ENCODE results near the gene BLTP2.

The BLTP2 gene

DNA sequence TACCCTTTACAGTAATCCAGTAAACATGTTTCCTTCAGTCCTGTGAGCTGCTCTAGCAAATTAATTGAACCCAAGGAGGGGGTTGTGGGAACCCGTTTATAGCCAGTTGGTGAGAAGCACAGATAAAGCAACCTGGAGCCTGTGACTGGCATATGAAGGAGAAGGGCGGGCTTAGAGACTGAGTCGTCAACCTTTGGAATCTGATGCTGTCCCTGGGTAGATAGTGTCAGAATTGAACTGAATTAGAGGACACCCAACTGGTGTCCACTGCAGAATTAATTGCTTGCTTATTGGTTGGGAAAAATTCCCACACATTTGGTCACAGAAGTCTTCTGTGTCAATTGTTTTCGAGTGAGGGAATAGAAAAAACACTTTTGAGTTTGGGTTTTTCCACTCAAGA lies 18.1 kb downstream of the BLTP2 start:
- H4K8ac ChIP-seq (ENCODE audit: low read length), result no peak overlapping the region
- H3K23ac ChIP-seq (ENCODE audit: low read length in 2 of 2), result no peak overlapping the region
- H3K4ac ChIP-seq (ENCODE audit: low read depth in 1 of 2, low read length in 2 of 2), result no peak overlapping the region
- no peak overlapping the region for H3K18ac ChIP-seq (ENCODE audit: low read depth in 1 of 2, low read length in 2 of 2)
- H3K9me3 ChIP-seq (ENCODE audit: control insufficient read depth, low read length), result no peaks in the 10 kb centered on the region
- H3K4me2 ChIP-seq (ENCODE audit: low read length, poor library complexity, severe bottlenecking), result no peak overlapping the region
- no peak overlapping the region for H2BK15ac ChIP-seq (ENCODE audit: low read depth, poor library complexity, severe bottlenecking)
- WGBS, result 93% methylated on average over 4 of the region's 4 CpGs
- H3K79me1 ChIP-seq (replicated peaks; ENCODE audit: low read length, poor library complexity, severe bottlenecking), result peaks cover 34% of the 10 kb centered on the region
- no peak overlapping the region for H2AK5ac ChIP-seq (ENCODE audit: low read length, severe bottlenecking)
- no peak for DNase-seq
- H2BK12ac ChIP-seq (ENCODE audit: low read length in 2 of 2), result no peak overlapping the region
- H3K36me3 ChIP-seq (ENCODE audit: control insufficient read depth in 1 of 2, insufficient read depth in 2 of 2, low read depth in 1 of 2, low read length in 2 of 2), result peaks cover 61 to 81% of the 10 kb centered on the region in 2 experiments
- H3K27ac ChIP-seq (ENCODE audit: low read length, poor library complexity, severe bottlenecking), result no peak overlapping the region
- no peak overlapping the region for H3K14ac ChIP-seq (ENCODE audit: low read length in 2 of 2)
- H2BK5ac ChIP-seq (ENCODE audit: low read depth, low read length, poor library complexity, severe bottlenecking), result no peak overlapping the region
- no peak overlapping the region for H2AFZ ChIP-seq (ENCODE audit: low read depth, low read length)
- H4K91ac ChIP-seq (ENCODE audit: low read length), result no peak overlapping the region
- H3K27me3 ChIP-seq (ENCODE audit: control insufficient read depth in 1 of 2, insufficient read depth in 1 of 2, low read length in 2 of 2), result no peaks in the 10 kb centered on the region
- no peak overlapping the region for H3K9ac ChIP-seq (ENCODE audit: low read length)
- no peaks in the 10 kb centered on the region for H3K4me1 ChIP-seq (ENCODE audit: control insufficient read depth, insufficient read depth, low read depth, low read length)
- no peak overlapping the region for H3K4me3 ChIP-seq (ENCODE audit: insufficient read depth in 1 of 2, low read depth in 1 of 2, low read length in 2 of 2)
- no peak overlapping the region for H2BK120ac ChIP-seq (ENCODE audit: low read depth, low read length)

DNA sequence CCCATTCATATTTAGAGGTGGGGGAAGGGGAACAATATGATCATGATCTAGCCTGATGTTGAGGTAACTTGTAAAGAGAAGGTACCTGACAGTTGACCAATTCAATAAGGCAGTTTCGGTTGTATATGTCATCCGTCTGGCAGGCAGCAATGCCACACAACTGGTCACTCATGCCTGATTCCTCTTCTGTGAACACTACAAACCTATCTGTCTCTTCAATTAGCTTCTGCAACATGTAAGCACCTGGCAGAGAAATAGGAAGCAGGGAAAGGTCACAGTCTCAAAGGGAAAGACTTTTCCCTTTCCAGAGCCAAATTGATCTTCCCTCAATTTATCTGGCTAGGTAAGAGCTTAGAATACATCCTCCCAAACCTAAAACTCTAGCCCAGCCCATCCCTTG lies 20.8 kb downstream of the BLTP2 start:
- 100% methylated on average over 2 of the region's 2 CpGs for WGBS
- H4K8ac ChIP-seq (ENCODE audit: low read length), result no peak overlapping the region
- no peak overlapping the region for H3K4me2 ChIP-seq (ENCODE audit: low read length, poor library complexity, severe bottlenecking)
- no peaks in the 10 kb centered on the region for H3K4me1 ChIP-seq (ENCODE audit: control insufficient read depth, insufficient read depth, low read depth, low read length)
- no peak overlapping the region for H3K4me3 ChIP-seq (ENCODE audit: insufficient read depth in 1 of 2, low read depth in 1 of 2, low read length in 2 of 2)
- no peak overlapping the region for H2BK120ac ChIP-seq (ENCODE audit: low read depth, low read length)
- no peak overlapping the region for H2AK5ac ChIP-seq (ENCODE audit: low read length, severe bottlenecking)
- DNase-seq, result no peak
- H3K27me3 ChIP-seq (ENCODE audit: control insufficient read depth in 1 of 2, insufficient read depth in 1 of 2, low read length in 2 of 2), result no peaks in the 10 kb centered on the region
- H3K23ac ChIP-seq (ENCODE audit: low read length in 2 of 2), result no peak overlapping the region
- peaks cover 57 to 87% of the 10 kb centered on the region in 2 experiments for H3K36me3 ChIP-seq (ENCODE audit: control insufficient read depth in 1 of 2, insufficient read depth in 2 of 2, low read depth in 1 of 2, low read length in 2 of 2)
- H3K14ac ChIP-seq (ENCODE audit: low read length in 2 of 2), result no peak overlapping the region
- no peak overlapping the region for H2AFZ ChIP-seq (ENCODE audit: low read depth, low read length)
- H2BK15ac ChIP-seq (ENCODE audit: low read depth, poor library complexity, severe bottlenecking), result no peak overlapping the region
- no peak overlapping the region for H3K4ac ChIP-seq (ENCODE audit: low read depth in 1 of 2, low read length in 2 of 2)
- no peak overlapping the region for H2BK5ac ChIP-seq (ENCODE audit: low read depth, low read length, poor library complexity, severe bottlenecking)
- no peak overlapping the region for H3K9ac ChIP-seq (ENCODE audit: low read length)
- no peak overlapping the region for H2BK12ac ChIP-seq (ENCODE audit: low read length in 2 of 2)
- peaks cover 32% of the 10 kb centered on the region for H3K79me1 ChIP-seq (replicated peaks; ENCODE audit: low read length, poor library complexity, severe bottlenecking)
- no peak overlapping the region for H3K27ac ChIP-seq (ENCODE audit: low read length, poor library complexity, severe bottlenecking)
- no peaks in the 10 kb centered on the region for H3K9me3 ChIP-seq (ENCODE audit: control insufficient read depth, low read length)
- H4K91ac ChIP-seq (ENCODE audit: low read length), result no peak overlapping the region
- H3K18ac ChIP-seq (ENCODE audit: low read depth in 1 of 2, low read length in 2 of 2), result no peak overlapping the region

DNA sequence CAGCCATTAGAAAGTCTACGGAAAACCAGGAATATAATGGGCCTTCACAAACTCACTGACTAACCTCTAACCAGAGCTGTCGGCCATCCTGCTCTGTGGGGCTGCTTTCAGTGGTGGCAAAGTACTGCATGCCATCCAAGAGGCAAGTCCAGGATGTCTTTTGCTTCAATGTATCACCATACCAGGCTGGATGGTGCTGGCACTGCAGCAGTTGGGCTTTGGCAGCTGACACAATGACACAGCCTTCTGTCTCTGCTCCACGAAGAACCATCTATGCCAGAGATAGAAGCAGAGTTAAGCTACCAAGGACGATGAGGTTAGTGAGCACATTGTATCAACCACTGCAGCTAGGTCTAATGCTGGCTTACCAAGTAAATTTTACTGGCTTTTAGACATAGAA lies 21.3 kb downstream of the BLTP2 start:
- Histone ChIP-seq H3K27ac (ENCODE audit: low read length, poor library complexity, severe bottlenecking) (no peak overlapping the region), H4K91ac (ENCODE audit: low read length) (no peak overlapping the region), H3K4ac (ENCODE audit: low read depth in 1 of 2, low read length in 2 of 2) (no peak overlapping the region), H3K4me3 (ENCODE audit: insufficient read depth in 1 of 2, low read depth in 1 of 2, low read length in 2 of 2) (no peak overlapping the region), H2AK5ac (ENCODE audit: low read length, severe bottlenecking) (no peak overlapping the region), H3K23ac (ENCODE audit: low read length in 2 of 2) (peak overlapping the region in 1 of 2 experiments; percentile 47), H4K8ac (ENCODE audit: low read length) (no peak overlapping the region), H2BK12ac (ENCODE audit: low read length in 2 of 2) (no peak overlapping the region), H3K18ac (ENCODE audit: low read depth in 1 of 2, low read length in 2 of 2) (no peak overlapping the region), H2BK120ac (ENCODE audit: low read depth, low read length) (no peak overlapping the region), H3K14ac (ENCODE audit: low read length in 2 of 2) (no peak overlapping the region), H3K4me1 (ENCODE audit: control insufficient read depth, insufficient read depth, low read depth, low read length) (no peaks in the 10 kb centered on the region), H3K9me3 (ENCODE audit: control insufficient read depth, low read length) (no peaks in the 10 kb centered on the region), H3K9ac (ENCODE audit: low read length) (no peak overlapping the region), H2AFZ (ENCODE audit: low read depth, low read length) (no peak overlapping the region), H3K36me3 (ENCODE audit: control insufficient read depth in 1 of 2, insufficient read depth in 2 of 2, low read depth in 1 of 2, low read length in 2 of 2) (peaks cover 58 to 90% of the 10 kb centered on the region in 2 experiments), H2BK5ac (ENCODE audit: low read depth, low read length, poor library complexity, severe bottlenecking) (no peak overlapping the region), H3K4me2 (ENCODE audit: low read length, poor library complexity, severe bottlenecking) (no peak overlapping the region), H3K79me1 (replicated peaks; ENCODE audit: low read length, poor library complexity, severe bottlenecking) (peaks cover 33% of the 10 kb centered on the region), H2BK15ac (ENCODE audit: low read depth, poor library complexity, severe bottlenecking) (no peak overlapping the region), H3K27me3 (ENCODE audit: control insufficient read depth in 1 of 2, insufficient read depth in 1 of 2, low read length in 2 of 2) (no peaks in the 10 kb centered on the region)
- 90% methylated on average over 4 of the region's 4 CpGs for WGBS
- no peak for DNase-seq

DNA sequence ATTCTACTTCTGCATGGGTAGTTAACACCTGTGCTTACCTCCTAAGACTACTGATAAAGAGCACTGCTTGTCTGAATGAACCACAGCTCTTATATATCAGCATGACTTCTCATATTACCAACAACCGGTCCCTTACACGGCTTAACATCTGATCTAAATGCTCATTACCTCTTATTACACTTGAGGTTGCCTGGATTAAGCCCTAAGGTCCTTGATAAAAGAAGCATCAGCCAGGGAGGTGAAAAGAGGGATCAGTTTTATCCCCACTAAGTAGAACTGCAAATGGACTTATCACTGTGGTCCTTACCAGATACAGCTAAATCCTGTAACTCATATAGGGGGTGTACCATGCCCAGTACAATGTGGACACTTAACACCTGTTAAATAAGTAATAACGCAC lies 22.8 kb downstream of the BLTP2 start:
- no peak overlapping the region for H4K91ac ChIP-seq (ENCODE audit: low read length)
- no peak overlapping the region for H3K4me2 ChIP-seq (ENCODE audit: low read length, poor library complexity, severe bottlenecking)
- H2AFZ ChIP-seq (ENCODE audit: low read depth, low read length), result no peak overlapping the region
- H3K4me3 ChIP-seq (ENCODE audit: insufficient read depth in 1 of 2, low read depth in 1 of 2, low read length in 2 of 2), result no peak overlapping the region
- no peak for DNase-seq
- H4K8ac ChIP-seq (ENCODE audit: low read length), result no peak overlapping the region
- H3K14ac ChIP-seq (ENCODE audit: low read length in 2 of 2), result no peak overlapping the region
- H3K36me3 ChIP-seq (ENCODE audit: control insufficient read depth in 1 of 2, insufficient read depth in 2 of 2, low read depth in 1 of 2, low read length in 2 of 2), result peaks cover 53 to 93% of the 10 kb centered on the region in 2 experiments
- H3K27me3 ChIP-seq (ENCODE audit: control insufficient read depth in 1 of 2, insufficient read depth in 1 of 2, low read length in 2 of 2), result no peaks in the 10 kb centered on the region
- H3K79me1 ChIP-seq (replicated peaks; ENCODE audit: low read length, poor library complexity, severe bottlenecking), result peaks cover 29% of the 10 kb centered on the region
- H2BK15ac ChIP-seq (ENCODE audit: low read depth, poor library complexity, severe bottlenecking), result no peak overlapping the region
- no peak overlapping the region for H3K18ac ChIP-seq (ENCODE audit: low read depth in 1 of 2, low read length in 2 of 2)
- no peaks in the 10 kb centered on the region for H3K4me1 ChIP-seq (ENCODE audit: control insufficient read depth, insufficient read depth, low read depth, low read length)
- H2BK120ac ChIP-seq (ENCODE audit: low read depth, low read length), result no peak overlapping the region
- no peak overlapping the region for H2BK12ac ChIP-seq (ENCODE audit: low read length in 2 of 2)
- no peak overlapping the region for H2BK5ac ChIP-seq (ENCODE audit: low read depth, low read length, poor library complexity, severe bottlenecking)
- no peak overlapping the region for H3K23ac ChIP-seq (ENCODE audit: low read length in 2 of 2)
- no peaks in the 10 kb centered on the region for H3K9me3 ChIP-seq (ENCODE audit: control insufficient read depth, low read length)
- no peak overlapping the region for H3K4ac ChIP-seq (ENCODE audit: low read depth in 1 of 2, low read length in 2 of 2)
- no peak overlapping the region for H3K27ac ChIP-seq (ENCODE audit: low read length, poor library complexity, severe bottlenecking)
- H3K9ac ChIP-seq (ENCODE audit: low read length), result no peak overlapping the region
- WGBS, result 100% methylated on average over 2 of the region's 3 CpGs
- H2AK5ac ChIP-seq (ENCODE audit: low read length, severe bottlenecking), result no peak overlapping the region
